Keratinocyte (primary cell): ENCODE data around the gene ITIH1.

Experiments used
- EZH2 ChIP-seq: IDR thresholded peaks from one replicate; pipeline ENCODE4 v1.6.1; 2012; ENCODE audit warnings: inconsistent platforms, mild to moderate bottlenecking, low read length, moderate library complexity
- TF ChIP-seq, protein P1 (sequence below), 3 experiments: IDR thresholded peaks in 1 of 3; conservative IDR thresholded peaks in 1 of 3; optimal IDR thresholded peaks in 1 of 3; 2 replicates in 2 of 3; 3 replicates in 1 of 3; pipeline versions ENCODE3 to v1.5.1; 2011; ENCODE audit warnings: low read length in 3 of 3, mild to moderate bottlenecking in 3 of 3, moderate library complexity in 2 of 3, control low read depth in 1 of 3, inconsistent platforms in 1 of 3; ENCODE audit not compliant: insufficient read depth in 2 of 3; ENCODE audit errors: extremely low read depth in 1 of 3

DNA sequence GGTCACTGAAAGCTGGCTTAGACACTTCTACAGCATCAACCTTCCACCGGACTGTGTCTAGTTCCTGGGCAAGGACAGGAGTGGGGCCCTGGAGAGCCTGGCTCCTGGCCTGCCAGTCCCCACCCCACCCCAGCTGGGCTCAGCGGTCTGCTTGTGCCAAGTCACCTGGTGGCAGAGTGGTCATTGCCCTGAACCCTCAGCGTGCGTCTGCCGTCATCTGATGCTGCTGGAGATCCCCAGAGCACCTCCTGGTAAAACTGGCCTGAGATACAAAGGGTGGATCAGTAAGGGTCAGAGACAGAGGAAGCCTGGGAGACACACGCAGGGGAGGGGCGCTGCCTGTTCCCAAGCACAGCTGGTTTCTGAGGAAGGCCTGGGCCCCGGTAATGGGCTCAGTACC is 36.4 kb downstream of the ITIH1 start:
- TF ChIP-seq, protein P1, sequence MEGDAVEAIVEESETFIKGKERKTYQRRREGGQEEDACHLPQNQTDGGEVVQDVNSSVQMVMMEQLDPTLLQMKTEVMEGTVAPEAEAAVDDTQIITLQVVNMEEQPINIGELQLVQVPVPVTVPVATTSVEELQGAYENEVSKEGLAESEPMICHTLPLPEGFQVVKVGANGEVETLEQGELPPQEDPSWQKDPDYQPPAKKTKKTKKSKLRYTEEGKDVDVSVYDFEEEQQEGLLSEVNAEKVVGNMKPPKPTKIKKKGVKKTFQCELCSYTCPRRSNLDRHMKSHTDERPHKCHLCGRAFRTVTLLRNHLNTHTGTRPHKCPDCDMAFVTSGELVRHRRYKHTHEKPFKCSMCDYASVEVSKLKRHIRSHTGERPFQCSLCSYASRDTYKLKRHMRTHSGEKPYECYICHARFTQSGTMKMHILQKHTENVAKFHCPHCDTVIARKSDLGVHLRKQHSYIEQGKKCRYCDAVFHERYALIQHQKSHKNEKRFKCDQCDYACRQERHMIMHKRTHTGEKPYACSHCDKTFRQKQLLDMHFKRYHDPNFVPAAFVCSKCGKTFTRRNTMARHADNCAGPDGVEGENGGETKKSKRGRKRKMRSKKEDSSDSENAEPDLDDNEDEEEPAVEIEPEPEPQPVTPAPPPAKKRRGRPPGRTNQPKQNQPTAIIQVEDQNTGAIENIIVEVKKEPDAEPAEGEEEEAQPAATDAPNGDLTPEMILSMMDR (optimal IDR thresholded peaks at IDR 0.05 in 1 of 3, IDR thresholded peaks at IDR 0.05 in 1 of 3, conservative IDR thresholded peaks at IDR 0.05 in 1 of 3; ENCODE audit: extremely low read depth in 1 of 3, insufficient read depth in 2 of 3, low read length in 3 of 3) = no peak
- no peak for TF ChIP-seq EZH2
